ENCODE measurements around the gene HNRNPU. TPM values are rescaled to one million over a fixed set of nuclear protein-coding genes. Genes with fewer than 3 reads are reported as not detected.
A peak's percentile ranks its signal among the peaks of the same experiment; 100 is the strongest.

The HNRNPU gene
- total RNA-seq, 2 donors from 2014 or later = 517 to 556 TPM

DNA sequence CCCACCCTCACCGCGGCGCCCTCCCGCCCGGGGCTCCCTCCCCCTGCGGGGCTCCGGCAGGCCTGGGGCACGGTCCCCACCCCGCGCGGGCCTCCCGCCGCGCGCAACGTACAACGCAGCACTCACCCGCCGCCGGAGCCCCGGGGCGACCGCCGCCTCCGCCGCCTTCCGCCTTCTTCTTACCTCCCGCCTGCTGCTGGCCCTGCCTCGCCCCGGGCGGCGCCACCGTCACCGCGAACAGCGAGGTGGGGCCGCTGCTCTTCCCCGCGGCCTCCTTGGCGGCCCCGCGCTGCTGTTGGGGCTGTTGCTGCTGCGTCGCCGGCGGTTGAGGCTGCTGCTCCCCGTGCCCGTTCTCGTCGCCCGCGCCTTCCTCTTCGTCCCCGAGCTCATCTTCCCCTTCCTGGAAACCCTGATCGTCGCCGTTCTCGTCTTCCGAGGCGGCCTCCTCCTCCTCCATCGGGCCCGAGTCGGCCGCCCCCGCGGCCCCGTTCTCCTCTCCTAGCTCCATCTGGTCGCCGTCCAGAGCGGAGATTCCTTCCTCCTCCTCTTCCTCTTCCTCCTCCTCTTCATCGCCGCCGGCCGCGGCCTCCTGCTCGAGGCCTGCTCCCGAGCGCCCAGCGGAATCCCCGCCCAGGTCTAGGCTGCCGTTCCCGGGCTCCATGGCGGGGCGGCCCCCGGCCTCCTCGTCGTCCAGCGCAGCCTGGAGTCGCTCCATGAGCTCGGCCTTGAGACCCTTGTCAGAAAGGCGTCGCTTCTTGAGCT, 671 bp downstream of the HNRNPU start:
- H3K4me1 Mint-ChIP-seq = peaks cover 34% of the 10 kb centered on the region

DNA sequence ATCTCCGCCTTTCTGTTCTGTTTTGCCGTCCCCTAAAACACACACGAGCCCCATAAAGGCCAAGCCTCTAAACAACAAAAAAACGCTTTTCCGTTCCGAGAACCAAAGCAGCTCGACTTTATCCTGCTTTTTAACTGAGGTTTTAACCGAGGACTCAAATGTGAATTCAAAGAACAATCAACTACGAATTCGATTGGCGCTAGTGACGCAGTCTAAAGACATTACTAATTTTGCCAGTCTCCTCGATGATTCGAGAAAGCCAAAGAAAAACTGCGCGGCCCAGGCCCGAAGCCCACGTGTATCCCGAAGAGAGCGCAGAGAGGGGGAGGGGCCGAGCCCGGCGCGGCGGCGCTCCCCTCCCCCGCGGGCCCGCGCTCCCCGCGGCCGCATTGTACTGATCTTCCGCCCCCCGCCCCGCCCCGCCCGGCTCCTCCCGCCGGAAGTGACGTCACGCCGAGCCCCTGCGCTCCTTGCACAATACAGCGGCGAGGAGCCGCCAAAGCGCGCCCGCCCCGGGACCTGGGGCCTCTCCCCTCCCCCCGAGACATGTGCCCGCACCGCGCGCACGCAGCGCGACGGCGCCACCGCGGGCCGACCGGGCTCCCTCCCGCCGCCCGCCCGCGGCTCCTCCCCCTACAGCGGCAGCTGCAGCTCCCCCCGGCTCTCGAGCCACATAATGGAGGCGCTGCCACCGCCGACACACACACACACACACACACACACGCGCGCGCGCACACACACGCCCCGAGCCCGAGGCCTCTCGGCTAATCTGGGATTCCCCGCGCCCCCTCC, 1.4 kb downstream of the HNRNPU start:
- Histone ChIP-seq H3K4me1 (ENCODE audit: control insufficient read depth, insufficient read depth, low read length) (peaks cover 2% of the 10 kb centered on the region), H3K9me3 (ENCODE audit: control insufficient read depth, low read length) (no peaks in the 10 kb centered on the region), H3K27ac (ENCODE audit: low read depth, low read length) (peak overlapping the region; percentile 98), H3K36me3 (ENCODE audit: control insufficient read depth, insufficient read depth, low read length) (peaks cover 47% of the 10 kb centered on the region), H3K4me3 (ENCODE audit: low read length) (peak overlapping the region; percentile 98), H3K9ac (ENCODE audit: extremely low read depth, low read length, poor library complexity, severe bottlenecking) (peak overlapping the region; percentile 97), H3K27me3 (ENCODE audit: control insufficient read depth, insufficient read depth, low read length, poor library complexity, severe bottlenecking) (no peaks in the 10 kb centered on the region)
- Mint-ChIP-seq H3K27me3 (ENCODE audit: insufficient read depth) (no peaks in the 10 kb centered on the region), H3K27ac (peak overlapping the region; percentile 92), H3K9me3 (no peaks in the 10 kb centered on the region), H3K36me3 (ENCODE audit: low read depth) (peaks cover 45% of the 10 kb centered on the region), H3K4me3 (peak overlapping the region; percentile 93), H3K4me1 (peaks cover 35% of the 10 kb centered on the region)
- WGBS, 2 experiments (ENCODE audit: insufficient coverage in 1 of 2, insufficient read length in 1 of 2) = 0 to 1% methylated on average over 17 to 77 of the region's 87 CpGs
- TF ChIP-seq, protein P1, sequence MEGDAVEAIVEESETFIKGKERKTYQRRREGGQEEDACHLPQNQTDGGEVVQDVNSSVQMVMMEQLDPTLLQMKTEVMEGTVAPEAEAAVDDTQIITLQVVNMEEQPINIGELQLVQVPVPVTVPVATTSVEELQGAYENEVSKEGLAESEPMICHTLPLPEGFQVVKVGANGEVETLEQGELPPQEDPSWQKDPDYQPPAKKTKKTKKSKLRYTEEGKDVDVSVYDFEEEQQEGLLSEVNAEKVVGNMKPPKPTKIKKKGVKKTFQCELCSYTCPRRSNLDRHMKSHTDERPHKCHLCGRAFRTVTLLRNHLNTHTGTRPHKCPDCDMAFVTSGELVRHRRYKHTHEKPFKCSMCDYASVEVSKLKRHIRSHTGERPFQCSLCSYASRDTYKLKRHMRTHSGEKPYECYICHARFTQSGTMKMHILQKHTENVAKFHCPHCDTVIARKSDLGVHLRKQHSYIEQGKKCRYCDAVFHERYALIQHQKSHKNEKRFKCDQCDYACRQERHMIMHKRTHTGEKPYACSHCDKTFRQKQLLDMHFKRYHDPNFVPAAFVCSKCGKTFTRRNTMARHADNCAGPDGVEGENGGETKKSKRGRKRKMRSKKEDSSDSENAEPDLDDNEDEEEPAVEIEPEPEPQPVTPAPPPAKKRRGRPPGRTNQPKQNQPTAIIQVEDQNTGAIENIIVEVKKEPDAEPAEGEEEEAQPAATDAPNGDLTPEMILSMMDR (conservative IDR thresholded peaks at IDR 0.05) = no peak
- peak; percentile 98 for DNase-seq

More for the DNA sequence above, 671 bp downstream of the HNRNPU start:
- H3K4me3 Mint-ChIP-seq = peak overlapping the region; percentile 93
- H3K27ac ChIP-seq (ENCODE audit: low read depth, low read length) = peak overlapping the region; percentile 98
- peaks cover 38% of the 10 kb centered on the region for H3K36me3 Mint-ChIP-seq (ENCODE audit: low read depth)
- H3K27ac Mint-ChIP-seq = peak overlapping the region; percentile 94
- H3K27me3 ChIP-seq (ENCODE audit: control insufficient read depth, insufficient read depth, low read length, poor library complexity, severe bottlenecking) = no peaks in the 10 kb centered on the region
- no peaks in the 10 kb centered on the region for H3K9me3 Mint-ChIP-seq
- peak overlapping the region; percentile 96 for H3K9ac ChIP-seq (ENCODE audit: extremely low read depth, low read length, poor library complexity, severe bottlenecking)
- DNase-seq = no peak
- WGBS, 2 experiments (ENCODE audit: insufficient coverage in 1 of 2, insufficient read length in 1 of 2) = 0% methylated on average over 18 to 92 of the region's 92 CpGs
- TF ChIP-seq, protein P1 (conservative IDR thresholded peaks at IDR 0.05) = no peak
- peak overlapping the region; percentile 93 for H3K4me3 ChIP-seq (ENCODE audit: low read length)
- H3K36me3 ChIP-seq (ENCODE audit: control insufficient read depth, insufficient read depth, low read length) = peaks cover 39% of the 10 kb centered on the region
- no peaks in the 10 kb centered on the region for H3K27me3 Mint-ChIP-seq (ENCODE audit: insufficient read depth)
- H3K4me1 ChIP-seq (ENCODE audit: control insufficient read depth, insufficient read depth, low read length) = peaks cover 2% of the 10 kb centered on the region
- no peaks in the 10 kb centered on the region for H3K9me3 ChIP-seq (ENCODE audit: control insufficient read depth, low read length)

DNA sequence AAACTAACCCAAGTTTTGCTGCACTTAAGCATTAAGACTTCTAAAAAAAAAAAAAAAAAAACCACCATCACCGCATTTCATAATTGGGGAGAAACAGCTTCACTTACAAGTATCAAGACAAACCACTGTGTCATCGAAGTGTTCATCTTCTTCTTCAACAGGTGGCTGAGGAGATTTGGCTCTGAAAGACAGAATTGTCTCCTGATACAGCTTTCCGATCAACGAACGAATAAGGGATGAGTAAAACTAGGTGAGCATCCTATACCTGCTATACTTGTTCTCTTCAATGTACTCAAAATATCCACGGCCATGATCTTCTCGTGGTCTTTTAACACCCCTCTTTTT, 2.0 kb downstream of the HNRNPU start:
- peak overlapping the region; percentile 98 for H3K4me3 ChIP-seq (ENCODE audit: low read length)
- peaks cover 51% of the 10 kb centered on the region for H3K36me3 Mint-ChIP-seq (ENCODE audit: low read depth)
- no peaks in the 10 kb centered on the region for H3K9me3 Mint-ChIP-seq
- H3K36me3 ChIP-seq (ENCODE audit: control insufficient read depth, insufficient read depth, low read length) = peaks cover 53% of the 10 kb centered on the region
- H3K27me3 ChIP-seq (ENCODE audit: control insufficient read depth, insufficient read depth, low read length, poor library complexity, severe bottlenecking) = no peaks in the 10 kb centered on the region
- H3K4me1 ChIP-seq (ENCODE audit: control insufficient read depth, insufficient read depth, low read length) = peaks cover 2% of the 10 kb centered on the region
- no peaks in the 10 kb centered on the region for H3K27me3 Mint-ChIP-seq (ENCODE audit: insufficient read depth)
- peak overlapping the region; percentile 98 for H3K27ac ChIP-seq (ENCODE audit: low read depth, low read length)
- peak overlapping the region; percentile 93 for H3K4me3 Mint-ChIP-seq
- H3K9me3 ChIP-seq (ENCODE audit: control insufficient read depth, low read length) = no peaks in the 10 kb centered on the region
- TF ChIP-seq, protein P1 (conservative IDR thresholded peaks at IDR 0.05) = no peak
- no peak for DNase-seq
- peak overlapping the region; percentile 97 for H3K9ac ChIP-seq (ENCODE audit: extremely low read depth, low read length, poor library complexity, severe bottlenecking)
- 0% methylated on average over 6 to 7 of the region's 7 CpGs for WGBS, 2 experiments (ENCODE audit: insufficient coverage in 1 of 2, insufficient read length in 1 of 2)
- peaks cover 35% of the 10 kb centered on the region for H3K4me1 Mint-ChIP-seq
- H3K27ac Mint-ChIP-seq = peak overlapping the region; percentile 92

Data from endodermal cell (in vitro differentiated cells).